Endothelial cell of umbilical vein (primary cell): ENCODE measurements around the gene MANBA.
"Not testable (repeated sequence)": the region's sequence is repeated elsewhere in the genome, so short reads cannot be mapped to it uniquely, and the experiment has no call there.

ENCODE experiments used
- CTCF ChIP-seq, 2 donors: IDR thresholded peaks; 1 replicate in 1 of 2; 2 replicates in 1 of 2; pipeline ENCODE4 v1.5.1; 2011; ENCODE audit warnings: low read length in 2 of 2, mild to moderate bottlenecking in 2 of 2, moderate library complexity in 2 of 2, control low read depth in 1 of 2, inconsistent platforms in 1 of 2, low read depth in 1 of 2; ENCODE audit not compliant: insufficient read depth in 1 of 2; ENCODE audit errors: extremely low read depth in 1 of 2
- EZH2 ChIP-seq: IDR thresholded peaks from 2 replicates; pipeline ENCODE4 v1.6.1; 2012; ENCODE audit warnings: borderline replicate concordance, low read depth, mild to moderate bottlenecking, moderate library complexity, low read length, inconsistent platforms; ENCODE audit not compliant: severe bottlenecking
- FOS ChIP-seq: IDR thresholded peaks from 2 replicates; pipeline ENCODE4 v1.6.1; 2011; ENCODE audit warnings: mild to moderate bottlenecking, low read length, moderate library complexity, borderline replicate concordance; ENCODE audit not compliant: insufficient read depth
- GATA2 ChIP-seq: IDR thresholded peaks from 2 replicates; pipeline ENCODE4 v1.7.0; 2011; ENCODE audit warnings: low read depth, mild to moderate bottlenecking, moderate library complexity, mixed read lengths, low read length; ENCODE audit not compliant: insufficient read length, insufficient read depth
- JUN ChIP-seq: IDR thresholded peaks from 2 replicates; pipeline ENCODE4 v1.6.1; 2011; ENCODE audit warnings: borderline replicate concordance, low read depth; ENCODE audit not compliant: insufficient read length, insufficient read depth
- MAX ChIP-seq: IDR thresholded peaks from 2 replicates; pipeline ENCODE4 v1.6.1; 2011; ENCODE audit not compliant: insufficient read depth, insufficient read length
- MYC ChIP-seq: IDR thresholded peaks from one replicate; pipeline ENCODE4 v1.6.1; 2011; ENCODE audit warnings: mild to moderate bottlenecking, low read depth, low read length
- POLR2A ChIP-seq: IDR thresholded peaks from 2 replicates; pipeline ENCODE4 v1.6.1; 2012; ENCODE audit warnings: low read depth, mild to moderate bottlenecking, control low read depth, low read length
- POLR2AphosphoS5 ChIP-seq: IDR thresholded peaks from 2 replicates; pipeline ENCODE4 v1.6.1; 2012; ENCODE audit warnings: low read depth, mild to moderate bottlenecking, control low read depth, low read length, moderate library complexity; ENCODE audit not compliant: insufficient read depth

DNA sequence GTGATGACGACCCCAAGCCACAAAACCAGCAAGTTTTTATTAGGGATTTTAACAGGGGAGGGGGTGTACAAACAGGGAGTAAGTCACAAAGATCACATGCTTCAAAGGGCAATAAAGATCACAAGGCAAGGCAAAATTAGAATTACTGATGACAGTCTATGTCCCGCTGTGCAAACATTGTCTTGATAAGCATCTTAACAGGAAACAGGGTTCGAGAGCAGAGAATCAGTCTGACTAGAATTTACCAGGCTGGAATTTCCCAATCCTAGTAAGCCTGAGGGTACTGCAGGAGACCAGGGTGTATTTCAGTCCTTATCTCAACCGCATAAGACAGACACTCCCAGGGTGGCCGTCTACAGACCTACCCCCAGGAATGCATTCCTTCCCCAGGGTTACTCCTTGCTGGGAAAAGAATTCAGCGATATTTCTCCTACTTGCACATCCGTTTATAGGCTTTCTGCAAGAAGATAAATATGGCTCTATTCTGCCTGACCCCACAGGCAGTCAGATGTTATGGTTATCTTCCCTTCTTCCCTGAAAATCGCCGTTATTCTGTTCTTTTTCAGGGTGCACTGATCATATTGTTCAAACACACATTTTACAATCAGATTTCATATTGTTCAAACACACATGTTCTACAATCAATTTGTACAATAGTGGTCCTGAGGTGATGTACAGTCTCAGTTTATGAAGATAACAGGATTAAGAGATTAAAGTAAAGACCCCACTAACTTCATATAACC is 41.8 kb downstream of the MANBA start:
- TF ChIP-seq CTCF (IDR thresholded peaks at IDR 0.05; ENCODE audit: extremely low read depth in 1 of 2, insufficient read depth in 1 of 2, low read depth in 1 of 2, low read length in 2 of 2); POLR2A; POLR2AphosphoS5; EZH2; FOS; MYC; MAX; JUN; GATA2: not testable (repeated sequence)
